GM21381 (cell line): Measurements from ENCODE around the gene PPL.
"Not testable (repeated sequence)": the region's sequence is repeated elsewhere in the genome, so short reads cannot be mapped to it uniquely, and the experiment has no call there.

ENCODE experiments used
- ATAC-seq: cut with Tn5 transposase; IDR thresholded peaks from one replicate; pipeline ENCODE4 v1.9.1; 2021; ENCODE audit warnings: mild to moderate bottlenecking, moderate library complexity; ENCODE audit not compliant: unreplicated experiment

PPL gene

DNA sequence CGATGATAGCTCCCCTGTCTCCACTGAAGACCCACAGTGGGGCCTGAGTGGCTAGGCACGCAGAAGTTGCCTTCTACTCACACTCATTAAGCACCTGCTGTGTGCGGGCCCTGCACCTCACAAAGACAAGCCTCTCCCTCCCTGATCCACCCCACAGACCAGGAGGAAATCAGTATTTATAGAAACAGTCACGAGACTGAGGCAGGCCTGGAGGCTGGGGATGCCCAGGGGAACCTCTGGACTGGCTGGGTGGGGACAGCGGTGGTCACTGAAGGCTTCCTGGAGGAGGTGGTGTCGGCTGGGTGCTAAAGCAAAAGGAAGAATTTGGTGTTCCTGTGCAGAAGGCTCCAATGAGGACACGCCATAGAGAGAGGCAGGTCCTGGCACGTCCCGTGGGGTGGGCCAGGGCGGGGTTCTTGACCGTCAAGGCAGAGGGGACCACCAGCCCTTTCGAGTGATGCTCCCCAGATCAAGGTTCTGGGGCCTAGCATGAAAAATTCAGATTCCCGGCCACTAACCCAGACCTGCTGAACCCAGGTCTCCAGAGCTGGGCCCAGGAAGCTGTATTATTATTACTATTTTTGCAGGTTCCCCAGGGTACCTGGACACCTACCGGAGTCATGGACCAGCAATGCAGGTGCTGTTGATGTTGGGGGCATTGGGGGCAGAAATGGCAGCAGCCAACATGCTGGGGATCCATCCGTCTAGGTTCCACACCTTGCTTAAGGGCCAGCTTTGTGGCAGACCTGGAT is 23.0 kb downstream of the PPL start:
- ATAC-seq = no peak

- no peak for ATAC-seq
Measured at GRCh38 chr16:4913130-4913773, 23.7 kb downstream of the PPL start.

GRCh38 chr16:4911970-4912386 is 25.0 kb downstream of the PPL start:
- no peak for ATAC-seq

DNA sequence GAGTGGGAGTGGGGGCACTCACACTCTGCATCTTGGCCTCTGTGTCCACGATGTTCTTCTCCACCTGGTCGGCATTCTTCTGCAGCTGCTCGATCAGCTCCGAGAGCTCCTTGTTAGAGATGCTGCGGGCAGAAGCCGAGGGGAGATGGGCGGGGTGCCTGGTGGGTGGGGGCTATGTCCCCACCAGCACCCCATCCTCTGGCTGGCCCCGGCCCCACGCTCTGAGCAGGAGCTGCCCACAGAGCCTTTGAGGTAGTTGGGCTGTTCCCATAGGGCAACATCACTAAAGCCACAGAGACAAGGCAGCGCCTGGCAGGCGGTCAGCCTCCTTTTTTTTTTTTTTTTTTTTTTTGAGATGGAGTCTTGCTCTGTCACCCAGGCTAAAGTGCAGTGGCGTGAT is 26.1 kb downstream of the PPL start:
- ATAC-seq = no peak

DNA sequence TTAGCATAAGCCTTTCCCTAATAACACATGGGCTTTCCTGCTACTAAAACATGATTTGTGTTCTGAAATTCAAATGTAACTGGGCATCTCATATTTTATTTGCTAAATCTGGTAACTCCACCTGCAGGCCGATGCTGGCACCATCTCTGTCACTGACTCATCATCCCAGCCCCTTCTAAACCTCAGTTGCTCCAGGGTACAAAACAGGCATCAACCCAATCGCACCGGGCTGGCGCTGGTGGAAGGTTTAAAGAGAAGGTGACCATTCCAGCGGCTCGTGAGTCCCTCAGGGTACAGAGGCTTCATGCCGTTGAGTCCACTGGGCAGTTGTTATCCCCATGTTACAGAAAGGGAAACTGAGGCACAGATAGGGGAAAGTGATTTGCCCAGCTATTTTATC is 27.1 kb downstream of the PPL start:
- ATAC-seq = no peak

DNA sequence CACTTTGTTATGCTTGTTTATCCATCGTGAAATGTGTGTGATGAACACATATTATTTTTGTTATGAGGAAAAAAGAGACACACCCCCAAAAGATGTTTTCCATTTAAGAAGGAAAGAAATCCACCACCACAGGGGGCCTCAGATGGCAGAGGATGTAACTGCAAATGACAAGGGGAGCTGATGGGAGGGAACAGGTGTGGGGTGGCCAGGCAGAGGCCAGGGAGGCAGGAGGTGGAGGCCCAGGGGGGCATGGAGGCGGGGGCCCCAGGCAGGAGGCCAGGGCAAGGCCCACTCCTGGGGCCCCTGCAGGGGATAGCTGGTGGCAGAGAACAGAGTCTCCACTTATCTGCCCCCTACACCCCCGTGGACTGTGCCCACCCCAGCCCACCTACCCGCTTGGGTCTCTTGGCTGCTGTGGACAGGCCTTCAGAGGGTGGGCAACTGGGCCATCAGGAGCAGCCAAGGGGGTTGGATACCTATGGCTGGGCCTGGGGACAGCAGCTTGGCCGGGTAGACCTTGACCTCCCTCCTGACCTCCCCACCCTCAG is 28.0 kb downstream of the PPL start:
- ATAC-seq = no peak

DNA sequence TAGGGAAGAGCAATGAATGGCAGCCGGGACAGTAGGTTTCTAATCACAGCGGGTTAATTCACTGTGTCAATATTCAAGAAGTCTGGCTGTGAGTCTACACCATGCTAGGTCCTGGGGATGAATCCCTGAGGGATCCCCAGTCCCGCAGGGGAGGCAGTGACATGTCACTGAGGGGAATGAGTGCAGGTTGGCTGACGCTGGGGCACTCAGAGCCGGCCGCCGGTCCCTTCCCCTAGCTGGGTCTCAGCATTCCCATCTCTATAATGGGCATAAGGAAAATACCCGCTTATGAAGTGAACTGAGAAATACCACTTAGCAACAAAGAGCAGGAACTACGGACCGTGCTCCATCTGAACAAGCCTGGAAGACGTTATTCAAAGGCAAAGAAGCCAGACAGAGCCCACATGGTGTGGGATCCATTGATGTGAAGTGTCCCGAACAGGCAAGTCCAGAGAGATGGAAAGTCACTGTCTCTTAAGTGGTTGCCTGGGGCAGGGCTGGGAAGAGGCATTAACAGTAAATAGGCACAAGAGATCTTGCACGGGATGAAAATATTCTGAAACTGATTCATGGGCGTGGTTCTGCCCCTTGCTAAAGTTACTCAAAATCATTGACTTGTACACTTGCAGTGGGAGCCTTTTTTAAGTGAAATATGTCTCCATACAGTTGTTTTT is 31.9 kb downstream of the PPL start:
- ATAC-seq = no peak

DNA sequence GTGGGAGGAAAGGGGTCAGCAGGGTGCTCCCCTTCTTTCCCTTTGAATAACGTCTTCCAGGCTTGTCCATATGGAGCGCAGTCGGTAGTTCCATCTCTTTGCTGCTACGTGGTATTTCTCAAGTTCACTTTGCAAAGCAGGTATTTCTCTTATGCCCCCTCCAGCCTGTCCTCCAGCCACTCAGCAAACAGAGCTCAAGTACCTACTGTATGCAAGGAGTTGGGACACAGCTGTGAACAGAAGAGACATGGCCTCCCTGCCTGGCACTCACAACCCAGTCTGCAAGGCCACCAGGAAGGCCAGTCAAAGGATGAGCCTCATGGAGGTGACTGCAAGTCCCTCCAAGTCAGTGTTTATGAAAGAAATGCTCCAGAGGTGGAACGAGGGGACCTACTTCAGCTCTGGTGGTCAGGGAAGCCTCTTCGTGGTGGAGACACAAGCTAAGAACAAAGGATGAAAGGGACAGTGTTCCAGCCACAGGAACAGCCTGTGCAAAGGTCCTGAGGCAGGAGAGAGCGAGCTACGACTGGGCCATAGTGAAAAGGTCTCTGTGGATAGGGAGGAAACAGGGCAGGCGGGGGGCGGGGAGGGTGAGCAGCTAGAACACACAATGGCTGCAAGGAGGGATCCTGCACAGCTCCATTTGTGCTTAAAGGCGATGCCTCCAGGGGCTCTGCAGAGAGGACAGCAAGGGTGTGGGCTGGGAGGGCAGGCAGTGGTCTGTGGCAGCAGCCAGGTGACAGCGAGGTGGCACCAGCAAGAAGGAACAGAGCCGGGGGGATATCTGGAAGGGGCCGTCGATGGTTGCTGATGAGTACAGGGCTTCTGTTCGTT is 32.6 kb downstream of the PPL start:
- no peak for ATAC-seq

DNA sequence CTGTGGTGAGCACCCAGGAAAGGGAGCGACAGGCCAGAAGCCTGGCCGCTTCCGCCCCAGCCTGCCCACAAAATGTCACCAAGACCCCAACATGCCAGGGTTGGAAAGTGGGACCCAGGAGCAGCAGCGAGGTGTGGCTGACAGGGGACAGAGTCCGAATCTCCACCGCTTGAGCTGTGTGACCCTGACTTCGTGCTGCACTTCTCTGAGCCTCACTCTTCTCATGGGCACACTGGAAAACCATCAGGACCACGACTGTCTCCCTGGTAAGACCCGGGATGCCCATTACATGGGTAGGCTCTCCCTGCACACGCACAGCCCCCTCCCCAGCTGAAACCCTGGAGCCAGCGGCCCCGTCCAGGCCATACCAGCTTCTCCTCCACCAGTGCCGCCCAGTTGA is 34.9 kb downstream of the PPL start:
- ATAC-seq = no peak

DNA sequence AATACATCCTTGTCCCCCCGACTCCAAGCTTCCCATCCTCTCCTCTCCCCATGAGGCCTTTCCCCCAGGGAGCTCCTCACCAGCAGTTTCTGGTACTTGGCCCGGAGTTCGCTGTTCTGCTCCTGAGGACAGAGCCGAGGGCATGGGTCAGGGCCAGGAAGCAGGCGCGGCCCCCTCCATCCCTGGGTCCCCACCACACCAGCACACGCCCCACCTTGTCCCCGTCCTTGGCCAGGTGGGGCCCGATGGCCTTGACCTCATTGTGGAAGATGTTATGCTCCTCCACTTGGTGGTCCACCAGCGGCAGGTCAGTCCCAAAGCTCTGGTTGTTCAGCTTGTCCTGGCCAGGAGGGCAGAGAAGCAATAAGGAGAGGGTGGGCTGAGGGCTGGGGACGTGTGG is 36.2 kb downstream of the PPL start:
- no peak for ATAC-seq

DNA sequence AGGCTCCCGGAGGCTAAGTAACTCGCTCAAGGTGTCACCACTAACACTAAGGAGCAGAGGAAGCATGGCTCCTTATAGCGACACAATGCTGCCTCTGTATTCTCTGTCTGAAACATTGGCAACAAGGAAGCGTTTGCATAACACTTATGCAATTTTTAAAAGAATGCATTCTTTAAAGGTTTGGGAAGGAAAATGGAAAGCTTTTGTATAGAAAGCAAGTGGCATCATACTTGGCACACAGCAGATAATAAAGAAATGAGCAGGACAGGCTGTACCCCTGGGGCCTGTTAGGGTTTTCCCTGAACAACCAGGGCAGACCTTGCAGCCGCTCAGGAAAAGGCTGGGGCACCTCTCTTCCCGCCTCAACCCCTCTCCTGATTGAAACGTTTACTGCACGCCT is 36.9 kb downstream of the PPL start:
- no peak for ATAC-seq

GRCh38 chr16:4899474-4899846 is 37.5 kb downstream of the PPL start:
- no peak for ATAC-seq

- ATAC-seq = no peak
Measured at GRCh38 chr16:4898811-4899473, 38.0 kb downstream of the PPL start.

- no peak for ATAC-seq
Measured at GRCh38 chr16:4897328-4897727, 39.6 kb downstream of the PPL start.

GRCh38 chr16:4896761-4897160 is 40.2 kb downstream of the PPL start:
- not testable (repeated sequence) for ATAC-seq

DNA sequence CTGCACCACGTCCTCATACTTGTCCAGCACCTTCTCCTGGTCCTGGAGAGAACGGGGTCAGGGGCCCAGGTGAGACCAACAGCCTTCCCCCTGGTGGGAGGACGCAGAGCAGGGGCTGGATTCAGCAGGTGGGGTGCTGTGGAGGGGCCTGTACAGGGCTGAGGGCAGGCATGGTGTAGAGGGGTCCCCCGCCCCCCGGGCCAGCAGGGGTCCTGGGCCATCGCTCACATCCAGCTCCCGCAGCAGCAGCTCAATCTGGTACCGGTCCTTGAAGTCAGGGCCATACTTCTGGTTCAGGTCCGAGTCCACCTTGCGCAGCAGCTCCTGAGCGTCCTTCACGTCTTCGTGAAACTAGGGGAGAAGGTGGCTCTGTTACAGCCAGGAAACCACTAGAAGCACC is 41.6 kb downstream of the PPL start:
- no peak for ATAC-seq

DNA sequence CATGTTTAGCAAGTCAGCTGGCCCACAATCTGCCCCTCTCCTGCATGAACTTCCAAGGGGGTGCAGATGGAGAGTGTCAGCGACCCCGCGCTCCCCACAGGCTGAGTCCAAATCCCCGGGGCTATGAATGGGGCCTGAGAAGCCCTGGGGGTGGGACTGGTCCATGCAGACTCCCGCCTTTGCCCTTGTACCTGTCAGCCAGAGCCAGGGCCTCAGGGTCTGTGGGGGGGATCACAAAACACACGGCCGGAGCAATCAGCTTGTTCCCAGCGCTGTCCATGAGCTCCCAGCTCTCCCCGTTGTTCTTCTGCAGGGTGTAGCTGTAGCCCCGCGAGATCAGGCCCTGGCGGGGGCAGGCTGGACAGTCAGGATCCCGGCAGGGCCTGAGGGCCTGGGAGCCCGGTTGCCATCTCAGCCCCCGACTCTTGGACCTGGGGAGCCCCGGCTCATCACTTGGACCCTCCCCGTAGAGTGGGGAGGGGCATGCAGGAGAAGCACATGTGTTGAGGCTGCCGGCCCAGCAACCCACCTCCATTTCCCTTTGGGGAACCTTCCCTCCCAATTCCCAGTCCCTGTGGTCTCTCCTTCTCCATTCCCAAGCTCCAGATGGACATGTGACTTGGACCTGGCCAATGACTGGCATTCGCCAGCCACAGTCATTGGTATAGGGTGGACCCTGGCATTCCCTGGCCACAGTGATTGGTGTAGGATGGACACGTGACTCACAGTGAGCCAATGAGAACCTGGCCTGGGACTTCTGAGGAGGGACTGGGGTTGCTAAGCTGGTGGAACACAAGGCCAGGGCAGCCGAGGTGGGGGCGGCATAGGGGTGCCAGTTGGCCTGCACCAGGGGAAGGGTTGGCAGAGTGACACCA is 42.4 kb downstream of the PPL start:
- no peak for ATAC-seq

- no peak for ATAC-seq
Measured at GRCh38 chr16:4893103-4893862, 43.7 kb downstream of the PPL start.
